Right ventricle myocardium superior (tissue), 1 donor: ENCODE data around the gene EFCAB11. TPM values are rescaled to one million over a fixed set of nuclear protein-coding genes. Genes with fewer than 3 reads are reported as not detected.

Experiments
- ATAC-seq: fragments of 200-7000 bp; cut with Tn5 transposase; one replicate; pipeline ENCODE4 v1.9.1; 2020; ENCODE audit warnings: mild to moderate bottlenecking; ENCODE audit not compliant: poor library complexity
- DNase-seq: peaks from one replicate; pipeline ENCODE4 v3.0.0-alpha.2; 2020
- intact Hi-C: fragments of 100-400 bp; cut with DNase I; formaldehyde crosslinking; loops from one replicate; pipeline ENCODE4 v1.11.2; 2022
- total RNA-seq: library from RNA; stranded (reverse); fragmentation: NEBNext Ultra II Directional; extraction: Animal tissue kit (Norgen Biotek cat#: 25700); gene quantifications from one replicate; pipeline ENCODE4 v1.2.1, GENCODE V29; 2021
- donor health status: DM: no; HTN: yes; CAD: no; lungs with severe emphysema.

The EFCAB11 gene
- total RNA-seq, 1 donor from 2014 or later = 3.3 TPM

GRCh38 chr14:89801136-89801535 is 153.4 kb downstream of the EFCAB11 start:
- DNase-seq = no peak
- no peak for ATAC-seq
- intact Hi-C loops = no loop called here

GRCh38 chr14:89798212-89798773 is 156.2 kb downstream of the EFCAB11 start:
- DNase-seq (no peak), ATAC-seq (no peak)
- intact Hi-C loops = no loop called here

- intact Hi-C loops = no loop called here
- no peak for DNase-seq
- no peak for ATAC-seq
Measured at GRCh38 chr14:89797148-89797547, 157.4 kb downstream of the EFCAB11 start.

GRCh38 chr14:89794096-89794495 is 160.4 kb downstream of the EFCAB11 start:
- peak; percentile 75 for ATAC-seq
- intact Hi-C loops = no loop called here
- DNase-seq = peak; percentile 83

- DNase-seq (no peak), ATAC-seq (no peak)
- intact Hi-C loops = no loop called here
Measured at GRCh38 chr14:89793367-89793716, 161.2 kb downstream of the EFCAB11 start.

GRCh38 chr14:89792489-89793366 is 161.8 kb downstream of the EFCAB11 start:
- ATAC-seq (peak; percentile 93), DNase-seq (no peak)
- intact Hi-C loops = no loop called here

- DNase-seq (no peak), ATAC-seq (no peak)
- intact Hi-C loops = no loop called here
Measured at GRCh38 chr14:89787525-89787924, 167.0 kb downstream of the EFCAB11 start.

- intact Hi-C loops = no loop called here
- ATAC-seq (no peak), DNase-seq (no peak)
Measured at GRCh38 chr14:89781046-89781445, 173.5 kb downstream of the EFCAB11 start.

- intact Hi-C loops = no loop called here
- DNase-seq = no peak
- no peak for ATAC-seq
Measured at GRCh38 chr14:89779707-89780106, 174.8 kb downstream of the EFCAB11 start.

- DNase-seq (no peak), ATAC-seq (no peak)
- intact Hi-C loops = no loop called here
Measured at GRCh38 chr14:89775946-89776345, 178.6 kb downstream of the EFCAB11 start.

- DNase-seq (no peak), ATAC-seq (no peak)
Measured at GRCh38 chr14:89775151-89775550, 179.4 kb downstream of the EFCAB11 start.

GRCh38 chr14:89773644-89774316 is 180.8 kb downstream of the EFCAB11 start:
- intact Hi-C loops = loop anchor here (5.0 kb wide), 1 partner anchor 731 kb away; no protein-coding TSS in a partner anchor
- ATAC-seq (peak; percentile 43), DNase-seq (peak; percentile 69)

More at GRCh38 chr14:89775151-89775550, 179.4 kb downstream of the EFCAB11 start:
- intact Hi-C loops = no loop called here

- intact Hi-C loops = loop anchor here (5.0 kb wide), 1 partner anchor 731 kb away; no protein-coding TSS in a partner anchor
- DNase-seq (no peak), ATAC-seq (no peak)
Measured at GRCh38 chr14:89773151-89773550, 181.4 kb downstream of the EFCAB11 start.

- ATAC-seq (no peak), DNase-seq (no peak)
- intact Hi-C loops = loop anchor here (5.0 kb wide), 1 partner anchor 729 kb away; no protein-coding TSS in a partner anchor
Measured at GRCh38 chr14:89771251-89771650, 183.3 kb downstream of the EFCAB11 start.

- intact Hi-C loops = no loop called here
- DNase-seq (no peak), ATAC-seq (peak; percentile 76)
Measured at GRCh38 chr14:89767861-89768268, 186.7 kb downstream of the EFCAB11 start.

- DNase-seq (no peak), ATAC-seq (no peak)
- intact Hi-C loops = no loop called here
Measured at GRCh38 chr14:89767131-89767530, 187.4 kb downstream of the EFCAB11 start.

GRCh38 chr14:89765346-89765745 is 189.2 kb downstream of the EFCAB11 start:
- intact Hi-C loops = no loop called here
- ATAC-seq (no peak), DNase-seq (no peak)

- no peak for DNase-seq
- ATAC-seq = no peak
- intact Hi-C loops = no loop called here
Measured at GRCh38 chr14:89760086-89760485, 194.4 kb downstream of the EFCAB11 start.

GRCh38 chr14:89757313-89757939 is 197.1 kb downstream of the EFCAB11 start:
- DNase-seq (no peak), ATAC-seq (no peak)
- intact Hi-C loops = no loop called here
